ENCODE data around the gene TSPAN5.
A peak's percentile ranks its signal among the peaks of the same experiment; 100 is the strongest.

TSPAN5 gene

GRCh38 chr4:98572697-98573096, 85.7 kb downstream of the TSPAN5 start:
- DNase-seq (ENCODE audit: extremely low read depth, low read depth), result peak; percentile 25
- TF ChIP-seq, protein P1, sequence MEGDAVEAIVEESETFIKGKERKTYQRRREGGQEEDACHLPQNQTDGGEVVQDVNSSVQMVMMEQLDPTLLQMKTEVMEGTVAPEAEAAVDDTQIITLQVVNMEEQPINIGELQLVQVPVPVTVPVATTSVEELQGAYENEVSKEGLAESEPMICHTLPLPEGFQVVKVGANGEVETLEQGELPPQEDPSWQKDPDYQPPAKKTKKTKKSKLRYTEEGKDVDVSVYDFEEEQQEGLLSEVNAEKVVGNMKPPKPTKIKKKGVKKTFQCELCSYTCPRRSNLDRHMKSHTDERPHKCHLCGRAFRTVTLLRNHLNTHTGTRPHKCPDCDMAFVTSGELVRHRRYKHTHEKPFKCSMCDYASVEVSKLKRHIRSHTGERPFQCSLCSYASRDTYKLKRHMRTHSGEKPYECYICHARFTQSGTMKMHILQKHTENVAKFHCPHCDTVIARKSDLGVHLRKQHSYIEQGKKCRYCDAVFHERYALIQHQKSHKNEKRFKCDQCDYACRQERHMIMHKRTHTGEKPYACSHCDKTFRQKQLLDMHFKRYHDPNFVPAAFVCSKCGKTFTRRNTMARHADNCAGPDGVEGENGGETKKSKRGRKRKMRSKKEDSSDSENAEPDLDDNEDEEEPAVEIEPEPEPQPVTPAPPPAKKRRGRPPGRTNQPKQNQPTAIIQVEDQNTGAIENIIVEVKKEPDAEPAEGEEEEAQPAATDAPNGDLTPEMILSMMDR (IDR thresholded peaks at IDR 0.05; ENCODE audit: low read depth, low read length, missing control alignments), result no peak
- no peak overlapping the region for H3K4me3 ChIP-seq (replicated peaks; ENCODE audit: low read depth, low read length)

- DNase-seq (ENCODE audit: extremely low read depth, low read depth), result no peak
- no peak overlapping the region for H3K4me3 ChIP-seq (replicated peaks; ENCODE audit: low read depth, low read length)
- TF ChIP-seq, protein P1 (IDR thresholded peaks at IDR 0.05; ENCODE audit: low read depth, low read length, missing control alignments), result no peak
Measured at GRCh38 chr4:98571161-98571786, 87.1 kb downstream of the TSPAN5 start.

DNA sequence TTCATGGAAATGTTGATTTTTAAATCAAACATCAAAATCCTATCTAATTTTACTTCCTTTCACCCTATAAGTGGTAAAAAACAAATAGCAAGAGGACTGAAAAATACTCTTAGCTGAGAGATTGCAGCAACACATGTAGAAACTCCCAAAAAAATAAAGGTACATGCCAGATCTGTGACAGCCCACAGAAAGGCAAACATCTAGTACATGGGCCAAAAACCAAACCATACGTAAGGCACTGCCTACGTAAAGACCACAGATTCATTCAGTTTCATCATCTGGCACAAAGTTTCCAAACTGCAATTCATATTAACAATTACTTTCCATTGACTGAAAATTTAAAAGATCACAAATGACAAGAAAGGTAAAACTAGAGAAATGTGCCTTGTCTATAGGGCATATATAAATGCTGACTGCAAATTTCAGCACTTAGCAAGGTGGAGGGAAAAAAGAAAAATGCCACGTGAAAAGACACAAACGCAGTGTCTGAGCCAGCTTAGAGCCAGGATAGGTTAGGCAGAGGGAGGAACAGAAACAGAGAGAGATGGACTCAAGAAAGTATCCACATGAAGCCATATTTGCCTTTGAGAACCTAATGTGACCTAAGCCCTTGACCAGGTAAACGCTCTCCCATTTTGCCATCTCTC, 88.1 kb downstream of the TSPAN5 start:
- TF ChIP-seq, protein P1 (IDR thresholded peaks at IDR 0.05; ENCODE audit: low read depth, low read length, missing control alignments), result no peak

GRCh38 chr4:98568941-98569663, 89.3 kb downstream of the TSPAN5 start:
- TF ChIP-seq, protein P1 (IDR thresholded peaks at IDR 0.05; ENCODE audit: low read depth, low read length, missing control alignments), result no peak
- H3K4me3 ChIP-seq (replicated peaks; ENCODE audit: low read depth, low read length), result no peak overlapping the region
- DNase-seq (ENCODE audit: extremely low read depth, low read depth), result no peak

More for the DNA sequence above, 88.1 kb downstream of the TSPAN5 start:
- DNase-seq (ENCODE audit: extremely low read depth, low read depth), result no peak
- no peak overlapping the region for H3K4me3 ChIP-seq (replicated peaks; ENCODE audit: low read depth, low read length)

DNA sequence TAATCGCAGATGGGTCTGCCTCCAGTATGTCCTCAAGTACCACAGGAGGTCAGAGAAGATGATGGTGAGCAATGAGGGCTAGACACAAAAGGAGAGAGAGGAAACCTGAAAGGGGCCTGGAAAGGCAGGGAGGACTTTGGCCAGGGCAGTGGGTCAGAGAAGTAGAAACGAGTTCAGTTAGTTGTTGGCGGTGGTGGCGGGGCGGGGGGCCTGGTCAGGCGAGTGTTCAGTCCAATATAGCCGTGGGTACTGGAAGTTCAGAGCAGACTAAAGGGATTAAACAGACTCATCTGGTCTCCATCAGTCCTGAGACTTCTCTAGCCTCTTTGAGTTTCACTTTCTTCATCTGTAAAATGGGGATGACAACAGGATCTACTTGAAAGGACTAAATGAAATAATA, 90.8 kb downstream of the TSPAN5 start:
- no peak overlapping the region for H3K4me3 ChIP-seq (replicated peaks; ENCODE audit: low read depth, low read length)
- no peak for DNase-seq (ENCODE audit: extremely low read depth, low read depth)
- TF ChIP-seq, protein P1 (IDR thresholded peaks at IDR 0.05; ENCODE audit: low read depth, low read length, missing control alignments), result no peak

DNA sequence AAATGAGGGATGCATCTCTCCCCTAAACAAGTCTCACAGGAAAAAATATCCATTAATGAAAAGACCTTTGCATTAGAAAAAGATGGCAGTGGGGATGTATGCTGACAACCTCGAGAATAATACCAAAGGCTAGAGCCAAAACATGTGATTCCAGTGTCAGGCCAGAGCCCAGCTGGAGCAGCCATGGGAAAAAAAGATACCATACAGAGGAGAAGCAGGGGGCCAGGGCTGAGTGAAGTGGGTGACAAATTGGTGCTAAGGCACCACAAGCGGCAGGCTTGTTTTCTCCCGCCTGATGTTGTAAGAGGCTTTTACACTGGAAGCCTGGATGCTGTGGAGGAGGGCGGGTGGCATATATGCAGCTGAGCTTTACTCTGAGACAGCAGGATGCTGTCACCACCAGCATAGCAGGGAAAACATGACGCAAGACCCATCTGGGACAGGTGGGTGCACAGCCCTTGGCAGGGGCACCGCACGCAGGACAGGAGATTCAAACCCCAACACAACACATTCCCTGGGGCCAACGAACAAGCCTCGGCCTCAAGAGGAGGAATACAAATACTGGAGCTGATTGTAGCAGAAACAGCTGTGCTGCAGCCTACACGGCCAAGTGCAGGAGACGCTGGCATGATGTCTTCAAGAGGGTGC, 91.9 kb downstream of the TSPAN5 start:
- no peak overlapping the region for H3K4me3 ChIP-seq (replicated peaks; ENCODE audit: low read depth, low read length)
- TF ChIP-seq, protein P1 (IDR thresholded peaks at IDR 0.05; ENCODE audit: low read depth, low read length, missing control alignments), result no peak
- no peak for DNase-seq (ENCODE audit: extremely low read depth, low read depth)
